OCI-LY7 (cell line): ENCODE data around the gene AURKB.

Experiments used
- EZH2phosphoT487 ChIP-seq: fragments of 200-600 bp; sonication (generic); IDR thresholded peaks from 2 replicates; pipeline ENCODE4 v1.6.1; 2018; ENCODE audit warnings: low read depth, borderline replicate concordance, mild to moderate bottlenecking, mixed run types, antibody characterized with exemption, low read length, moderate library complexity, mixed read lengths
- TF ChIP-seq, protein P1 (sequence below): fragments of 200-600 bp; sonication (generic); conservative IDR thresholded peaks from 2 replicates; pipeline ENCODE4 v1.5.1; 2014; ENCODE audit warnings: mild to moderate bottlenecking, antibody characterized with exemption, low read length, moderate library complexity, mixed read lengths

DNA sequence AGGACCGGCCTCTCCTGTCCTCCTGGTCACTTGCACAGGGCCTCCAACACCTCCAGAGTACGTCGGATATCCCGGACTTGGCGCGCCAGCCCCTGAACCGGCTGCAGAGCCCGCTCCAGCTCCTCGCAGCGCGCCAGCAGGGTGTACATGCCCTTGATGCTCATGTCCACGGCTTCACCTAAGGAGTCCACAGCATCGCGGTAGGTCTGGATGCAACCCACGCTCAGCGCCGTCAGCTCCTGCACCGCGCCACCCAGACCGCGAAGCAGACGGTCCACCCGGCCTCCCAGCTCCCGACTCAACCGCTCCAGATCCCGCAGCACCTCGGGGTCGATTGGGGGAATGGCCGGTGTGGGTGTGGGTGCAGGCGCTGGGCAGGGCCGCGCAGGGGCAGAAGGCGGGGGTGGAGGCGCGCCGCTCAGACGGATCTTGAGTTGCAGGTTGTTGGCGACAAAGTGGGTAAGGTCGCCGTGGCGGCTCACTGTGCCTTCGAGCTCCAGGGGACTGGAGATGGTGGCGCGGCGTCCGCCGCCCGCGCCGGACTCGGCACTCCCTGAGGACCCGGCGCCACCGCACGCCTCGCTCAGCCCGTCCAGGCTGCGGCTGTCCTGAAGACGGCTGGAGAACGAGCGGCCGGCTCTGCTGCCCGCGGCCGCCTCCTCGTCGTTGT, 21.2 kb downstream of the AURKB start:
- TF ChIP-seq, protein P1, sequence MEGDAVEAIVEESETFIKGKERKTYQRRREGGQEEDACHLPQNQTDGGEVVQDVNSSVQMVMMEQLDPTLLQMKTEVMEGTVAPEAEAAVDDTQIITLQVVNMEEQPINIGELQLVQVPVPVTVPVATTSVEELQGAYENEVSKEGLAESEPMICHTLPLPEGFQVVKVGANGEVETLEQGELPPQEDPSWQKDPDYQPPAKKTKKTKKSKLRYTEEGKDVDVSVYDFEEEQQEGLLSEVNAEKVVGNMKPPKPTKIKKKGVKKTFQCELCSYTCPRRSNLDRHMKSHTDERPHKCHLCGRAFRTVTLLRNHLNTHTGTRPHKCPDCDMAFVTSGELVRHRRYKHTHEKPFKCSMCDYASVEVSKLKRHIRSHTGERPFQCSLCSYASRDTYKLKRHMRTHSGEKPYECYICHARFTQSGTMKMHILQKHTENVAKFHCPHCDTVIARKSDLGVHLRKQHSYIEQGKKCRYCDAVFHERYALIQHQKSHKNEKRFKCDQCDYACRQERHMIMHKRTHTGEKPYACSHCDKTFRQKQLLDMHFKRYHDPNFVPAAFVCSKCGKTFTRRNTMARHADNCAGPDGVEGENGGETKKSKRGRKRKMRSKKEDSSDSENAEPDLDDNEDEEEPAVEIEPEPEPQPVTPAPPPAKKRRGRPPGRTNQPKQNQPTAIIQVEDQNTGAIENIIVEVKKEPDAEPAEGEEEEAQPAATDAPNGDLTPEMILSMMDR: no peak
- no peak for TF ChIP-seq EZH2phosphoT487
